HG03558 (cell line): ENCODE measurements around the gene NUP35.
"Not testable (repeated sequence)": the region's sequence is repeated elsewhere in the genome, so short reads cannot be mapped to it uniquely, and the experiment has no call there.

Experiments
- ATAC-seq: cut with Tn5 transposase; IDR thresholded peaks from one replicate; pipeline ENCODE4 v1.9.1; 2021; ENCODE audit warnings: moderate number of reproducible peaks; ENCODE audit not compliant: unreplicated experiment; ENCODE audit errors: extremely low read depth

Gene NUP35

DNA sequence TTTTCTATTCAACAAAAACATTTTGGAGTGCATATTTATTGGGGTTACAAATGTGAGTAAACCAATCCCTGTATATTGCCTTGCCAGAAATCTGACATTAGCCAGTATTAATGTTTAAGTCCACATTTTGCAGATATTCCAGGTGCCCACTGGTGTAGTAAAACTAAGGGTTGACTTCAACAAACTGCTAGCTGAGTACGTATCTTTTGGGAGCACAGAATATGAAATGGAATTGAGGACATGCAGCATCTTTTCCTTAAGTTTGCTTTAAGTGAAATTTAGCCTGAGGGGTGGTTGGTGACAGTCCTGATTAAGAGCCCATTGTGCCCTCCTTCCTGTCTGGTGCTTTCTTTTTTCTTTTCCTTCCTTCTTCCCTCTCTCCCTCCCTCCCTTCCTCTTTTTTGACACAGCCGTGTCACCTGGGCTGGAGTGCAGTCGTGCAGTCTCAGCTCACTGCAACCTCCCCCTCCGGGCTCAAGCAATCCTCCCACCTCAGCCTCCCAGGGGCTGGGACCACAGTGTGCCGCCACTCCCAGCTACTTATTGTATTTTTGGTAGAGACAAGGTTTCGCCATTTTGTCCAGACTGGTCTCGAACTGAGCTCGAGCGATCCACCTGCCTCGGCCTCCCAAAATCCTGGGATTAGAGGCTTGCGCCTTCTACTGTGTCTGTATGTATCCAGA lies 1.6 kb downstream of the NUP35 start:
- ATAC-seq, result no peak

GRCh38 chr2:183126635-183127034 lies 2.4 kb downstream of the NUP35 start:
- no peak for ATAC-seq

DNA sequence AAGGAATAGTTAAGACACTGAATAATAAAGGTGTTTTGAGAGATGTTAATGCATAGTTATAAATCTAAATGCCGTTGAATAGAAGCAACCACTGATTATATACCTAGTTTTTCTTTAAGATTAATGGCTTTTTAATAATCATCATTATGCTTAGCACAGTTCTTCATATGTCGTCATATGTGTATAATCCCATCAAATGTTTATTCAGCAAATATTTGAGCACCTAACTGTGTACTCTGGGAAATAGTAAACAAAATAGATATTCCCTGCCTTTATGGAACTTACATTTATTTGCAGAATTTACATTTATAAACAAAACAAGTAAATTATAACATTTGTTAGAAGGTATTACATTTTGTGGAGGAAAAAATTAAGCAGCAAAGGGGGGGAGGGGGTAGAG lies 9.8 kb downstream of the NUP35 start:
- ATAC-seq, result no peak

DNA sequence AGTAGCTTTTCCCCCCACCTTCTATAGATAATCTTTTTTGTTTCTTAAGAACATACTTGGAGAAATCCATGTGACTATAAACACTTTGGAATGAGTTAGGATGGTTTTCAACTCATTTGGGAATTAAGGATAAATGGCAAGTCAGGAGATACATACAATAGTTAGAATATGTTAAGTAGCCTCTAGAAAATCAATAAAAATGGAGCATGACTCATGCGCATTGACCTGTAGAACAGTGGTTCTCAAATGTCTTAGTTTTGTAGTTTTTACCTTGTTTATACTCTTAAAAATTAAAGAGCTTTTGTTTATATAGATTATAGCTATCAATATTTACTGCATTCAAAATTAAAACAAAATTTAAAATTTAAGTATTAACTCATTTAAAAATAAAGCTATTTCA lies 24.7 kb downstream of the NUP35 start:
- ATAC-seq, result no peak

DNA sequence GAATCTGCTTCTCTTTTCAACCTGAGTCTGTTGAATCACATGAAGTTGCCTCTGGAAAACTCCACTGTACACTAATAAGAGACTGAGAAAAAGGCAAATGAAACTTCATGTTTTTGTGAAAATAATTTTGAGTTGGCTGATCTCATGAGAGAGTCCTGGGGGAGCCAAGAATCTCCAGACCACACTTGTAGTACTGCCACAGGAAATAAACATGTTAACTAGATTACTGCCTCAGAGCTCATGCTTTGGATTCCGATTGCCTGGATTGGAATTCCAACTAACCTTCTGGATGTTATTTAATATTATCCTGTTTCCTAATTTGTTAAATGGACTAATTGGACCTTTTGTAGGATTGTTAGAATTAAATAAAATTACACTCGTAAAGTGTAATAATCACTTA lies 25.2 kb downstream of the NUP35 start:
- no peak for ATAC-seq

- not testable (repeated sequence) for ATAC-seq
Observed at GRCh38 chr2:183152280-183152679, 28.0 kb downstream of the NUP35 start.

DNA sequence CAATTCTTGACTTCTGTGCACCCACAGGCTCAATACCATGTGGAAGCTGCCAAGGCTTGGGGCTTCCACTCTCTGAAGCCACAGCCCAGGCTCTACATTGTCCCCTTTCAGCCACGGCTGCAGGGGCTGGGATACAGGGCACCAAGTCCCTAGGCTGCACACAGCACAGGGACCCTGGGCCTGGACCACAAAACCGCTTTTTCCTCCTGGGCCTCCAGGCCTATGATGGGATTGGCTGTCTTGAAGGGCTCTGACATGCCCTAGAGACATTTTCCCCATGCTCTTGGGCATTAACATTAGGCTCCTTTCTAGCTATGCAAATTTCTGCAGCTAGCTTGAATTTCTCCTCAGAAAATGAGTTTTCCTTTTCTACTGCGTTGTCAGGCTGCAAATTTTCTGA lies 29.7 kb downstream of the NUP35 start:
- ATAC-seq, result no peak

DNA sequence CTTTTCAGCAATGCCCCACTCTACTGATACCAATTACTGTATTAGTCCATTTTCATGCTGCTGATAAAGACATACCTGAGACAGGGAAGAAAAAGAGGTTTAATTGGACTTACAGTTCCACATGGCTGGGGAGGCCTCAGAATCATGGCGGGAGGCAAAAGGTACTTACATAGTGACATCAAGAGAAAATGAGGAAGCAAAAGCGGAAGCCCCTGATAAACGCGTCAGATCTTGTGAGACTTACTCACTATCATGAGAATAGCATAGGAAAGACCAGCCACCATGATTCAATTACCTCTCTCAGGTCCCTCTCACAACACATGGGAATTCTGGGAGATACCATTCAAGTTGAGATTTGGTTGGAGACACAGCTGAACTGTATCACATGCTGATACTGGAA lies 30.5 kb downstream of the NUP35 start:
- not testable (repeated sequence) for ATAC-seq

DNA sequence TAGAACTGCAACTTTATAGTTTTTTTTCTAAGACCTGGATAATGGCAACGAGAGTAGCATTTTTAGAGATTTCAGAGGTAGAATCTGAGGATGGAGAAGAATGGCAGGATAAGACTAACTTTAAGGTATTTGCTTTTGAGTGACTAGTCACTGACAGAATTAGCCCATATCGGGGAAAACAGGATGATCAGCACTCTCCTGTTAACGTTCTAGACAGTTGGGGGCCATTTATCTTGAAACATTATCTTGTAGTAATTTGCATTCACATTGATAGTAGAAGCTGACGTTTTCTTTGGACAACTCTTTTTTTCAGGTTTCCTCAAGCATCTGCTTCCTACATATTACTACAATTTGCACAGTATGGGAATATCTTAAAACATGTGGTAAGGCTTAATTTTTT lies 32.9 kb downstream of the NUP35 start:
- ATAC-seq, result no peak

GRCh38 chr2:183162362-183162761 lies 38.1 kb downstream of the NUP35 start:
- no peak for ATAC-seq

- no peak for ATAC-seq
Observed at GRCh38 chr2:183163821-183164649, 39.8 kb downstream of the NUP35 start.

DNA sequence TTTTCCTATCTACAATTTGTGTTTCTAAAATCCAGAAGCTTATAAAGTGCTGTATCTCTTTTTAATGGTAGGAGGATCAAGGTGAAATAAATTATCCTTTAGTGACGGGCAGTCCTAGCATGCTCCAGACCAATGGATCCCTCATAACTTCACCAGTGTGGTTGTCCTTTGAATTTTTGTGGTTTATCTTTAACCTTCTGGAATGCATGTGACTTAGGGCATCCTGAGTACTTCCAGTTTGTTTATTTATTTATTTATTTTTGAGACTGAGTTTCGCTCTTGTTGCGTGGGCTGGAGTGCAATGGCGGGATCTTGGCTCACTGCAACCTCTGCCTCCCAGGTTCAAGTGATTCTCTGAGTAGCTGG lies 40.4 kb downstream of the NUP35 start:
- ATAC-seq, result no peak

GRCh38 chr2:183166210-183166609 lies 42.0 kb downstream of the NUP35 start:
- ATAC-seq, result no peak

- ATAC-seq, result not testable (repeated sequence)
Observed at GRCh38 chr2:183166976-183167375, 42.7 kb downstream of the NUP35 start.

DNA sequence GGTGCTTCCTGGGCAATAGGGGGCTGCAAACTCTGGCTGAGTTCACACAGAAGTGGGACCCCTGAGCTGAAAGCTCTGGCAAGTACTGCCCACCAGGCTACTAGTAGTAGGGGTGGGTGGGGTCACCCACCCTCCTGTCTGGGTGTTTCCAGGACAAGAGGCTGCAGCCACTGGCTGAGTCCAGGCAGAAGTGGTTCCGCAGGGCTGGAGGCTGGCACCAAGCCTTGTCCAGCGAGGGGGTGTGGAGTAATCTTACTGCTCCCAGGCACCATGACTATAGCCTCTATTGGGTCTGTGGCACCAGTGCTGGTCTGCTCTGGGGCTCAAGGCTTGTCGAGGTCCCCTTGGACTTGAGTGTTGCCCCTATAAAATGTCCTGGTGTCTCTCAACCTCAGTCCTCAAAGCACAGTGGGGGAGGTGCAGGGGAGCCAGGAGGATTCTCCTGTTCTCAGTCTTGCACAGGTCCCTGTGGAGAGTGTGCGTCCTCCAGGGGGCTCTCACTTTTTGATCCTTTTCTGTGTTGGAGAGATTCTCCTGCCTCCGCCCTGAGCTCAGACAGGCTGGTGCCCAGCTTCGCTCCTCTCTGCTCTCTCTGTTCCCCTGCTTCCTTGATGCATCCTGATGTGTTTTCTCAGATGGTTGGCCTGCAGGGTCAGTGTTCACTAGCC lies 48.1 kb downstream of the NUP35 start:
- ATAC-seq, result no peak

DNA sequence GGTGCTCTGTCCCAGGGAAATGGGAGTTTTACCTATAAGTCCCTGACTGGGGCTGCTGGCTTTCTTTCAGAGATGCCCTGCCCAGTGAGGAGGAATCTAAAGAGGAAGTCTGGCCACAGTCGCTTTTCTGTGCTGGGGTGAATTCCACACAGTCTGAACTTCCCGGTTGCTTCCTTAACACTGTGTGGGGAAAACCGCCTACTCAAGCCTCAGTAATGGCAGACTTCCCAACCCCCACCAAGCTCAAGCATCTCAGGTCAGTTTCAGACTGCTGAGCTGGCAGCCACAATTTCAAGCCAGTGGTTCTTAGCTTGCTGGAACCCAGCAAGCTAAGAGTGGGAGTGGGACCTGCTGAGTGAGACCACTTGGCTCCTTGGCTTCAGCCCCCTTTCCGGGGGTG lies 54.9 kb downstream of the NUP35 start:
- ATAC-seq, result no peak

DNA sequence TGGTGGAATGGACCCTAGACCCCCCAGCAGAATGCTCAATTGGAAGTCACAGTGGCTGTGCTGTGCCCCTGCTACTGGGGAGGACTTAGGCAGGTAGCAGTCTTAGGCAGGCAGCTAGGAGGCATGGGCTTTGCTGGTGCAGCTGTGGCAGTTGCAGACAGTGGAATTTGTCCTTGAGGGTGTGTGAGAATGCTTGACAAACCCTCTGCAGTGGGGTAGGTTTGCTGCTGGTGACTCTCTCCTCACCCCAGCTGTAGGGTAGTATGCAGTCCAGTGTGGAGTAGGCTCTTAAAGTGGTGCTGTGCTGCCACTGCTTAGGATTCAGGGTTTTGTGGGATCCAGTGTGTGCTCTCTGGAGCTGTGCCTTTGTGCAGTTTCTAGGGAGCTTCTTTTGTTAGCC lies 61.3 kb downstream of the NUP35 start:
- no peak for ATAC-seq

GRCh38 chr2:183186296-183186695 lies 62.1 kb downstream of the NUP35 start:
- no peak for ATAC-seq

GRCh38 chr2:183186766-183187165 lies 62.5 kb downstream of the NUP35 start:
- ATAC-seq, result no peak

DNA sequence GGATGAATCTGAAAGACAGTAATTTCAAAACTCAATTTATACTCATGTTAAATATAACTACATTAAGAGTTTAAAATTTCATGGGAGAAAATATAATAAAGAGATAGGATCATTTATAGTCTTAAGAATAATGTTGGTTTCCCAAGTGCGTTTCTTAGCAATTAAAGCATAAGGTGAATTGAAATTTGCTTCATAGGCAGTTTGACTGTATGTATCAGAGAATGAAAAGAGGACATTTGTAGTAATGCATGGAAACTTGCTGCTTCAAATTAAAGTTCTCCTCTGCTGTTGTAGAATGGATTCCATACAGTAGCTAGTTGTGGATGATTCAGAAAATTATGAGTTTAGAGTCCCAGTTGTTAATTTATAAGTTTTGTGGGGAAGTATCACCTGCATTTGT lies 68.1 kb downstream of the NUP35 start:
- ATAC-seq, result no peak

GRCh38 chr2:183193904-183194303 lies 69.7 kb downstream of the NUP35 start:
- ATAC-seq, result no peak
